HL-60 (cell line): Measurements from ENCODE around the gene FHIT.

Experiments
- CTCF ChIP-seq: IDR thresholded peaks from one replicate; pipeline ENCODE4 v1.5.1; 2011; ENCODE audit warnings: low read length, control low read depth, inconsistent platforms; ENCODE audit not compliant: insufficient read depth
- POLR2AphosphoS5 ChIP-seq: IDR thresholded peaks from 2 replicates; pipeline ENCODE4 v1.6.1; 2012; ENCODE audit warnings: low read depth

- no peak for TF ChIP-seq CTCF
- no peak for TF ChIP-seq POLR2AphosphoS5
Observed at GRCh38 chr3:59981377-59981776, 1269.9 kb downstream of the FHIT start.
